H1 (cell line): Measurements from ENCODE around the gene HSPA4. TPM values are rescaled to one million over a fixed set of nuclear protein-coding genes. Genes with fewer than 3 reads are reported as not detected.

Experiments used
- SAP30 ChIP-seq: fragments of 300-600 bp; sonication (generic); IDR thresholded peaks from 2 replicates; pipeline ENCODE4 v1.7.1; 2012; ENCODE audit warnings: low read length, moderate library complexity, mild to moderate bottlenecking, inconsistent platforms; ENCODE audit not compliant: insufficient read depth, insufficient replicate concordance
- polyA plus RNA-seq, 7 experiments: library from polyadenylated mRNA; depleted of rRNA in 3 of 7; stranded (reverse) in 5 of 7; unstranded in 2 of 7; fragments of >200 nt in 5 of 7; fragments of 200-250 nt in 2 of 7; gene quantifications; 1 replicate in 5 of 7; 2 replicates in 1 of 7; 4 replicates in 1 of 7; pipeline versions ENCODE4 v1.2.1 to v1.2.3, GENCODE V29; 2011 to 2013; ENCODE audit warnings: missing spikeins in 2 of 7, mixed read lengths in 2 of 7
- total RNA-seq: library from RNA; stranded (reverse); fragmentation: NEBNext Ultra II Directional; extraction: Animal tissue kit (Norgen Biotek cat#: 25700); gene quantifications from 2 replicates; pipeline ENCODE4 v1.2.1, GENCODE V29; 2021

Gene HSPA4
- total and polyA plus RNA-seq, 2 of the 8 experiments (the other 6 are each of a cell fraction or from before 2014, with no cell fraction given), result 28.9 to 445 TPM

DNA sequence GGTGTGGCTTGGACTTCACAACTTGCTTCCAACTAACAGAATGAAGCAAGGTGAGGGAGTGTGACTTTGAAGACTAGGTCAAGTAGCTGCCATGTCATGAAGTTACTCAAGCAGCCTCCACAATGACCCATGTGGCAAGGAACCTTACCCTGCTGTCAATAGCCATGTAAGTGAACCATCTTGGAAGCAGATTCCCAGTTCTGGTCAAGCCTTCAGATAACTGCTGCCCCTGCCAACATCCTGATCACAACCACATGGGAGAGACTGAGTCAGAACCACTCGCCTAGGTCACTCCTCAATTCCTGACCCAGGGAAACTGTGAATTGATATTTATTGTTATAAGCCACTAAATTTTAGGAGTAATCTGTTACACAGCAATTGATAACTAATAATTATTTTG is 36.3 kb upstream of the HSPA4 start (continued):
- TF ChIP-seq SAP30, result no peak
